IPS-20b (cell line): ENCODE data around the gene WWOX.
"Not testable (repeated sequence)": the region's sequence is repeated elsewhere in the genome, so short reads cannot be mapped to it uniquely, and the experiment has no call there.

ENCODE experiments used
- H3K27ac ChIP-seq: one replicate; pipeline ENCODE4 v1.5.1; 2013; ENCODE audit warnings: low read length
- H3K27me3 ChIP-seq: 2 replicates; pipeline ENCODE4 v1.6.1; 2013; ENCODE audit warnings: mild to moderate bottlenecking, low read length, inconsistent platforms; ENCODE audit not compliant: insufficient read depth
- H3K36me3 ChIP-seq: 2 replicates; pipeline ENCODE4 v1.6.1; 2013; ENCODE audit warnings: low read depth, mild to moderate bottlenecking, inconsistent platforms, low read length, moderate library complexity; ENCODE audit not compliant: insufficient read depth
- H3K4me1 ChIP-seq: 2 replicates; pipeline ENCODE4 v1.6.1; 2013; ENCODE audit warnings: mild to moderate bottlenecking, control low read depth, inconsistent platforms, low read length, moderate library complexity; ENCODE audit not compliant: insufficient read depth
- H3K4me3 ChIP-seq: 2 replicates; pipeline ENCODE4 v1.5.1; 2013; ENCODE audit warnings: mild to moderate bottlenecking, low read length, inconsistent platforms
- H3K9ac ChIP-seq: 2 replicates; pipeline ENCODE4 v1.6.1; 2013; ENCODE audit warnings: low read depth, mild to moderate bottlenecking, inconsistent platforms, low read length, moderate library complexity
- H3K9me3 ChIP-seq: 2 replicates; pipeline ENCODE4 v1.6.1; 2013; ENCODE audit warnings: mild to moderate bottlenecking, low read depth, low read length, inconsistent platforms; ENCODE audit not compliant: insufficient read depth

The WWOX gene

GRCh38 chr16:79215289-79215688, 1115.8 kb downstream of the WWOX start:
- Histone ChIP-seq H3K4me3 (no peak overlapping the region), H3K9ac (no peak overlapping the region), H3K4me1 (peaks cover 14% of the 10 kb centered on the region; the same call in 1 of the 2 replicates), H3K27ac (no peak overlapping the region), H3K9me3 (no peaks in the 10 kb centered on the region), H3K27me3 (no peaks in the 10 kb centered on the region), H3K36me3 (no peaks in the 10 kb centered on the region)

GRCh38 chr16:79217375-79218011, 1118.0 kb downstream of the WWOX start:
- Histone ChIP-seq H3K4me1 (peaks cover 7% of the 10 kb centered on the region; the same call in 1 of the 2 replicates), H3K27ac (no peak overlapping the region), H3K9me3 (no peaks in the 10 kb centered on the region), H3K4me3 (no peak overlapping the region), H3K27me3 (no peaks in the 10 kb centered on the region), H3K9ac (no peak overlapping the region), H3K36me3 (no peaks in the 10 kb centered on the region)

GRCh38 chr16:79218351-79218750, 1118.9 kb downstream of the WWOX start:
- Histone ChIP-seq H3K9ac (no peak overlapping the region), H3K9me3 (no peaks in the 10 kb centered on the region), H3K4me3 (no peak overlapping the region), H3K27me3 (no peaks in the 10 kb centered on the region), H3K27ac (no peak overlapping the region), H3K36me3 (no peaks in the 10 kb centered on the region), H3K4me1 (no peaks in the 10 kb centered on the region; the same call in 1 of the 2 replicates)

GRCh38 chr16:79225994-79226393, 1126.5 kb downstream of the WWOX start:
- not testable (repeated sequence) for H3K4me3 ChIP-seq, H3K27ac ChIP-seq, H3K36me3 ChIP-seq, H3K9me3 ChIP-seq, H3K9ac ChIP-seq, H3K4me1 ChIP-seq, H3K27me3 ChIP-seq

- no peak overlapping the region for H3K4me3 ChIP-seq
- H3K27ac ChIP-seq: no peak overlapping the region
- H3K27me3 ChIP-seq: no peaks in the 10 kb centered on the region
- no peaks in the 10 kb centered on the region for H3K36me3 ChIP-seq
- H3K9ac ChIP-seq: no peak overlapping the region
- no peaks in the 10 kb centered on the region for H3K9me3 ChIP-seq
- H3K4me1 ChIP-seq: no peaks in the 10 kb centered on the region
Measured at GRCh38 chr16:79229361-79229760, 1129.9 kb downstream of the WWOX start.

- not testable (repeated sequence) for H3K27ac ChIP-seq, H3K9ac ChIP-seq, H3K27me3 ChIP-seq, H3K9me3 ChIP-seq, H3K36me3 ChIP-seq, H3K4me3 ChIP-seq, H3K4me1 ChIP-seq
Measured at GRCh38 chr16:79245700-79246099, 1146.2 kb downstream of the WWOX start.

GRCh38 chr16:79247386-79247785, 1147.9 kb downstream of the WWOX start:
- H3K27me3 ChIP-seq: no peaks in the 10 kb centered on the region
- H3K9ac ChIP-seq: no peak overlapping the region
- H3K27ac ChIP-seq: no peak overlapping the region
- H3K9me3 ChIP-seq: no peaks in the 10 kb centered on the region
- no peak overlapping the region for H3K4me3 ChIP-seq
- no peaks in the 10 kb centered on the region for H3K4me1 ChIP-seq
- no peaks in the 10 kb centered on the region for H3K36me3 ChIP-seq

GRCh38 chr16:79248351-79248750, 1148.9 kb downstream of the WWOX start:
- Histone ChIP-seq H3K36me3 (no peaks in the 10 kb centered on the region), H3K27me3 (no peaks in the 10 kb centered on the region), H3K4me3 (no peak overlapping the region), H3K9ac (no peak overlapping the region), H3K27ac (no peak overlapping the region), H3K9me3 (no peaks in the 10 kb centered on the region), H3K4me1 (no peaks in the 10 kb centered on the region)

- H3K4me1 ChIP-seq: no peaks in the 10 kb centered on the region
- H3K36me3 ChIP-seq: no peaks in the 10 kb centered on the region
- no peak overlapping the region for H3K27ac ChIP-seq
- H3K4me3 ChIP-seq: no peak overlapping the region
- H3K9me3 ChIP-seq: no peaks in the 10 kb centered on the region
- H3K27me3 ChIP-seq: no peaks in the 10 kb centered on the region
- no peak overlapping the region for H3K9ac ChIP-seq
Measured at GRCh38 chr16:79250502-79251098, 1151.1 kb downstream of the WWOX start.

- Histone ChIP-seq H3K4me3 (no peak overlapping the region), H3K9ac (no peak overlapping the region), H3K4me1 (no peaks in the 10 kb centered on the region), H3K27ac (no peak overlapping the region), H3K36me3 (no peaks in the 10 kb centered on the region), H3K27me3 (no peaks in the 10 kb centered on the region), H3K9me3 (no peaks in the 10 kb centered on the region)
Measured at GRCh38 chr16:79253100-79253631, 1153.7 kb downstream of the WWOX start.

GRCh38 chr16:79257953-79258490, 1158.6 kb downstream of the WWOX start:
- H3K4me1 ChIP-seq: no peaks in the 10 kb centered on the region

GRCh38 chr16:79260890-79261289, 1161.4 kb downstream of the WWOX start:
- not testable (repeated sequence) for H3K9me3 ChIP-seq, H3K36me3 ChIP-seq, H3K9ac ChIP-seq, H3K4me1 ChIP-seq, H3K27me3 ChIP-seq, H3K27ac ChIP-seq, H3K4me3 ChIP-seq

More at GRCh38 chr16:79257953-79258490, 1158.6 kb downstream of the WWOX start:
- Histone ChIP-seq H3K27me3 (no peaks in the 10 kb centered on the region), H3K9ac (no peak overlapping the region), H3K27ac (no peak overlapping the region), H3K36me3 (no peaks in the 10 kb centered on the region), H3K9me3 (no peaks in the 10 kb centered on the region), H3K4me3 (no peak overlapping the region)
